Tibial artery (tissue), 4 donors: ENCODE data around the gene AP3S1.
"Not testable (repeated sequence)": the region's sequence is repeated elsewhere in the genome, so short reads cannot be mapped to it uniquely, and the experiment has no call there.

Experiments used
- DNase-seq, 2 donors: peaks; one replicate each; pipeline ENCODE4 v3.0.0-alpha.2; 2019
- H3K27ac ChIP-seq, 2 donors: fragments of 200-600 bp; sonication (generic) in 1 of 2; 1 replicate in 1 of 2; 2 replicates in 1 of 2; pipeline ENCODE4 v1.5.1; 2018 to 2019; ENCODE audit warnings: mild to moderate bottlenecking in 1 of 2
- H3K27me3 ChIP-seq, 2 donors: fragments of 200-600 bp; sonication (generic) in 1 of 2; one replicate each; pipeline versions ENCODE4 v1.5.1 to v1.6.0; 2016 to 2019
- H3K36me3 ChIP-seq, 3 donors: fragments of 200-600 bp; sonication (generic) in 2 of 3; one replicate each; pipeline ENCODE4 v1.5.1; 2016 to 2019; ENCODE audit warnings: mild to moderate bottlenecking in 2 of 3
- H3K4me1 ChIP-seq, 4 donors: fragments of 200-600 bp; sonication (generic) in 2 of 4; 1 replicate in 3 of 4; 2 replicates in 1 of 4; pipeline ENCODE4 v1.5.1; 2016 to 2019
- H3K4me3 ChIP-seq, 2 donors: fragments of 200-600 bp; sonication (generic) in 1 of 2; 1 replicate in 1 of 2; 2 replicates in 1 of 2; pipeline ENCODE4 v1.5.1; 2018 to 2019; ENCODE audit warnings: mild to moderate bottlenecking in 2 of 2
- H3K9me3 ChIP-seq, 3 donors: fragments of 200-600 bp; sonication (generic) in 1 of 3; one replicate each; pipeline ENCODE4 v1.5.1; 2016 to 2019
- CTCF ChIP-seq, 2 experiments: fragments of 200-600 bp in 1 of 2; fragments of 450-650 bp in 1 of 2; IDR thresholded peaks; one replicate each; pipeline ENCODE4 v1.5.1; 2017 to 2019; ENCODE audit warnings: antibody characterized with exemption in 2 of 2, mild to moderate bottlenecking in 1 of 2, moderate library complexity in 1 of 2
- intact Hi-C: fragments of 100-400 bp; cut with DNase I; formaldehyde crosslinking; loops from one replicate; pipeline ENCODE4 v1.15.0; 2023; ENCODE audit warnings: low total_unique reads

The AP3S1 gene

DNA sequence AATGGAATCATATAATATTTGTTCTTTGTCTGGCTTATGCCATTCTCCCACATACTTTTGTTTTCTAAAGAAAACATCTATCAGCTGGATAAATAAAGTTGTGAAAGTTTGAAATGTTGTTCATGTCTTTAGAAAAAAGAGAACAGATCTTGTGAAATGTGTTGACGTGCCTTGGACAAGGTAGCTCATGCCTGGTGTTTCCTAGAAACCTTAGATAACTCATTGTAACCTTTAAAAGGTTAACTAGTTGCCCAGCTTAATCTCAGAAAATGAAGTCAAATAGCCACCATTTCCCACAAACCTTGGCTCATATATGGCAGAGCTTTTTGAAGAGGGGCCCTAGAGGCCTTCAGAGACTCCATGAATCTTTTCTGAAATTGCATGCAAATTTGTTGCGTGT lies 40.6 kb upstream of the AP3S1 start:
- intact Hi-C loops, result no loop called here
- Histone ChIP-seq H3K4me1 (no peaks in the 10 kb centered on the region), H3K27me3 (no peaks in the 10 kb centered on the region), H3K27ac (no peak overlapping the region), H3K9me3 (no peaks in the 10 kb centered on the region), H3K4me3 (no peak overlapping the region), H3K36me3 (peaks cover 0 to 4% (median 0%) of the 10 kb centered on the region in 3 donors)
- DNase-seq, result no peak
- no peak for TF ChIP-seq CTCF (IDR thresholded peaks at IDR 0.05)

- Histone ChIP-seq H3K4me3 (no peak overlapping the region), H3K27ac (no peak overlapping the region), H3K36me3 (peaks cover 0 to 4% (median 0%) of the 10 kb centered on the region in 3 donors), H3K27me3 (no peaks in the 10 kb centered on the region), H3K9me3 (no peaks in the 10 kb centered on the region), H3K4me1 (no peaks in the 10 kb centered on the region)
- no peak for DNase-seq
- TF ChIP-seq CTCF (IDR thresholded peaks at IDR 0.05), result no peak
- intact Hi-C loops, result no loop called here
Measured at GRCh38 chr5:115801984-115802383, 39.8 kb upstream of the AP3S1 start.

GRCh38 chr5:115806986-115807653 lies 34.6 kb upstream of the AP3S1 start:
- H3K9me3 ChIP-seq, result no peaks in the 10 kb centered on the region
- no peak overlapping the region for H3K4me3 ChIP-seq
- H3K4me1 ChIP-seq, result no peaks in the 10 kb centered on the region
- H3K27me3 ChIP-seq, result no peaks in the 10 kb centered on the region
- no peak overlapping the region for H3K27ac ChIP-seq
- peaks cover 0 to 8% (median 0%) of the 10 kb centered on the region in 3 donors for H3K36me3 ChIP-seq
- TF ChIP-seq CTCF (IDR thresholded peaks at IDR 0.05), result no peak
- intact Hi-C loops, result no loop called here
- no peak for DNase-seq

DNA sequence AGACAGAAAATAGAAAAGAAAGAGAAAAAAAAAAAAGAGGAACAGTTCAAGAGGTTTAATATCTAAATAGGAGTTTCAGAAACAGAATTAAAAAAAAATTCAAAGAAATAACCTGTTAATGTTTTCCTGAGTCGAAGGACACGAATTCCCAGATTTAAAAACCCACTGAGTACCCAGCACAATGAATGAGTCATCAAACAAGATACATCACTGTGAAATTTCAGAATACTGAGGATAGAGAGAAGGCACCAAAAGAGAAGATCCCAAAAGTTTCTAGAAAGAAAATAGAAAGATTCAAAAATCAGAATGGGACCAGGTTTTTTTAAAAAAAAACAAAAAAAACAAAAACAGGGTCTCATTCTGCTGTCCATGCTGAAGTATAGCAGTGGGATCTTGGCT lies 34.1 kb upstream of the AP3S1 start:
- Histone ChIP-seq H3K9me3 (no peaks in the 10 kb centered on the region), H3K27ac (no peak overlapping the region), H3K4me1 (no peaks in the 10 kb centered on the region), H3K36me3 (peaks cover 0 to 8% (median 3%) of the 10 kb centered on the region in 3 donors), H3K4me3 (no peak overlapping the region), H3K27me3 (peaks cover 0 to 4% of the 10 kb centered on the region in 2 donors)
- intact Hi-C loops, result no loop called here
- no peak for TF ChIP-seq CTCF (IDR thresholded peaks at IDR 0.05)
- no peak for DNase-seq

DNA sequence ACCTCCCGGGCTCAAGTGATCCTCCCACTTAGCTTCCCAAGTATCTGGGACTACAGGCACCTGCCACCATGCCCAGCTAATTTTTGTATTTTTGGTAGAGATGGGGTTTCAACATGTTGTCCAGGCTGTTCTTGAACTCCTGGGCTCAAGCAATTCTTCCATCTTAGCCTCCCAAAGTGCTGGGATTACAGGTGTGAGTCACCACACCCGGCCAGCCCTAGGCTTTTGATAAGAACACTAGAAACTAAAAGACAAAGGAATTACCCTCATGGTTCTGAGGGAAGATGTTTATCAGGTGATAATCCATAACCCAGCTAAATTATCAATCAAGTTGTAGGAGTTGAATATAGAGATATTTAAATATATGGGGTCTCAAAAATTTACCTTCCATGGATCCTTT lies 33.7 kb upstream of the AP3S1 start:
- H3K27me3 ChIP-seq, intact Hi-C loops, H3K4me3 ChIP-seq, H3K4me1 ChIP-seq, H3K9me3 ChIP-seq, H3K36me3 ChIP-seq, H3K27ac ChIP-seq, DNase-seq: not testable (repeated sequence)

DNA sequence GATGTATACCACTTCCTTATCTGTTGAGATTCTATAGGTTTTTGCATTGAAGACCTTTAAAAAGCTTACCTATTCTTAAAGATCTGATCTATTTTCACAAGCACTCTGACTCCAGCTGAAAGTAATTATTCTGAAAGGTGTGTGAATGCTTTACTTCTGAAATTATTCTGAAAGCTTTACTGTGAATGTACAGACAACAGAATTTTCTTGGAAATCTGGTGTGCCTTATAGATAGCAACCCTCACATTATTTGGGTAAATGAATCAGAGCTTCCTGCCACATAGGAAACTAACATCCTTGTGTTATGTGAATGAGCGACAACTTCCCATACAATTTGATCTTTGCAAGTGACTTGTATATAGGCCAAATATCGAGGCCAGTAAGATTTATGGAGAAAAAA lies 31.8 kb upstream of the AP3S1 start:
- H3K4me1 ChIP-seq, result no peaks in the 10 kb centered on the region
- no peak for TF ChIP-seq CTCF (IDR thresholded peaks at IDR 0.05)
- intact Hi-C loops, result no loop called here

More for the DNA sequence above, 31.8 kb upstream of the AP3S1 start:
- no peaks in the 10 kb centered on the region for H3K9me3 ChIP-seq
- H3K27ac ChIP-seq, result no peak overlapping the region
- DNase-seq, result no peak
- H3K4me3 ChIP-seq, result no peak overlapping the region
- H3K36me3 ChIP-seq, result peaks cover 0 to 8% (median 4%) of the 10 kb centered on the region in 3 donors
- peaks cover 0 to 12% of the 10 kb centered on the region in 2 donors for H3K27me3 ChIP-seq
